H1 (cell line): ENCODE measurements around the gene PLXNA4. TPM values are rescaled to one million over a fixed set of nuclear protein-coding genes. Genes with fewer than 3 reads are reported as not detected.

Experiments used
- CTCF ChIA-PET: fragments of 300-600 bp; sonication (Branson Sonifier 250); formaldehyde crosslinking; loops from one replicate; lab custom pipeline; 2021; ENCODE audit not compliant: partially characterized antibody; lab: Charles Lee
- POLR2A ChIA-PET: fragments of 300-600 bp; sonication (Branson Sonifier 250); formaldehyde crosslinking; loops from one replicate; lab custom pipeline; 2021; ENCODE audit warnings: inconsistent platforms; ENCODE audit not compliant: partially characterized antibody; lab: Charles Lee
- DNase-seq, 2 experiments: peaks; one replicate each; pipeline versions ENCODE4 v3.0.0 to v3.0.0-alpha.2; 2010 to 2022; ENCODE audit warnings: low spot score in 2 of 2, low read depth in 1 of 2, mixed read lengths in 1 of 2
- FAIRE-seq: peaks from 2 replicates; lab custom pipeline; 2011; peaks lifted over from hg19 to GRCh38; lab: Jason Lieb, UNC
- H2AFZ ChIP-seq: 2 replicates; pipeline ENCODE4 v1.8.1; 2012; ENCODE audit warnings: low read length, inconsistent platforms
- H2AK5ac ChIP-seq: 2 replicates; pipeline ENCODE4 v1.6.1; 2013; ENCODE audit warnings: low read depth, low read length
- H2BK120ac ChIP-seq: replicated peaks from 2 replicates; pipeline ENCODE3; 2013; ENCODE audit warnings: low read depth, low read length, inconsistent platforms
- H2BK12ac ChIP-seq: 2 replicates; pipeline ENCODE4 v1.6.1; 2013; ENCODE audit warnings: low read depth, low read length
- H2BK15ac ChIP-seq: 2 replicates; pipeline ENCODE4 v1.6.1; 2013; ENCODE audit warnings: low read length
- H2BK20ac ChIP-seq: 2 replicates; pipeline ENCODE4 v1.6.1; 2013; ENCODE audit warnings: low read length
- H2BK5ac ChIP-seq: 2 replicates; pipeline ENCODE4 v1.6.1; 2013; ENCODE audit warnings: low read depth, low read length
- H3K14ac ChIP-seq: 2 replicates; pipeline ENCODE4 v1.6.1; 2013; ENCODE audit warnings: inconsistent platforms; ENCODE audit not compliant: insufficient read length
- H3K18ac ChIP-seq: 2 replicates; pipeline ENCODE4 v1.6.1; 2013; ENCODE audit warnings: low read length; ENCODE audit errors: extremely low read depth
- H3K23ac ChIP-seq: 2 replicates; pipeline ENCODE4 v1.6.1; 2013; ENCODE audit warnings: inconsistent platforms; ENCODE audit not compliant: insufficient read length
- H3K23me2 ChIP-seq: 2 replicates; pipeline ENCODE4 v1.6.1; 2013; ENCODE audit warnings: low read depth, low read length
- H3K27ac ChIP-seq: 2 replicates; pipeline ENCODE4 v1.6.1; 2011; ENCODE audit warnings: low read depth, low read length, inconsistent platforms
- H3K27me3 ChIP-seq, 4 experiments: replicated peaks in 1 of 4; 1 replicate in 1 of 4; 2 replicates in 3 of 4; pipeline versions ENCODE4 v1.6.1 to v1.8.1; 2011 to 2013; ENCODE audit warnings: low read length in 3 of 4, mild to moderate bottlenecking in 3 of 4, inconsistent platforms in 2 of 4, mixed read lengths in 2 of 4, moderate library complexity in 1 of 4; ENCODE audit not compliant: control insufficient read depth in 3 of 4, insufficient read depth in 3 of 4; ENCODE audit errors: extremely low read depth in 1 of 4
- H3K36me3 ChIP-seq, 4 experiments: 2 replicates each; pipeline versions ENCODE4 v1.6.1 to v1.8.1; 2011 to 2013; ENCODE audit warnings: mild to moderate bottlenecking in 4 of 4, low read length in 3 of 4, moderate library complexity in 2 of 4, control low read depth in 1 of 4, inconsistent platforms in 1 of 4; ENCODE audit not compliant: insufficient read depth in 4 of 4, control insufficient read depth in 2 of 4
- H3K4ac ChIP-seq: replicated peaks from 2 replicates; pipeline ENCODE3; 2013; ENCODE audit warnings: low read length, low read depth, mixed read lengths, inconsistent platforms; ENCODE audit not compliant: insufficient read length
- H3K4me1 ChIP-seq, 4 experiments: replicated peaks in 1 of 4; 1 replicate in 1 of 4; 2 replicates in 3 of 4; pipeline versions ENCODE4 v1.6.1 to v1.8.1; 2011 to 2013; ENCODE audit warnings: low read length in 3 of 4, inconsistent platforms in 2 of 4, mixed read lengths in 1 of 4; ENCODE audit not compliant: insufficient read depth in 4 of 4, control insufficient read depth in 3 of 4
- H3K4me2 ChIP-seq, 2 experiments: 2 replicates each; pipeline versions ENCODE4 v1.6.1 to v1.8.1; 2011 to 2013; ENCODE audit warnings: low read depth in 2 of 2, low read length in 2 of 2, control low read depth in 1 of 2, inconsistent platforms in 1 of 2, mild to moderate bottlenecking in 1 of 2; ENCODE audit not compliant: insufficient read depth in 1 of 2
- H3K4me3 ChIP-seq, 4 experiments: fragments of 200-600, 300-600 bp in 1 of 4; sonication (generic), shearing (Covaris generic), sonication (Bioruptor Twin) in 1 of 4; 2 replicates each; pipeline versions ENCODE4 v1.5.1 to v1.8.1; 2011 to 2016; ENCODE audit warnings: low read length in 4 of 4, low read depth in 3 of 4, control low read depth in 2 of 4, inconsistent platforms in 2 of 4, mild to moderate bottlenecking in 2 of 4, mixed read lengths in 1 of 4, moderate library complexity in 1 of 4; ENCODE audit not compliant: insufficient read depth in 2 of 4; ENCODE audit errors: extremely low read depth in 1 of 4
- H3K56ac ChIP-seq: replicated peaks from 2 replicates; pipeline ENCODE3; 2013; ENCODE audit warnings: low read depth, mild to moderate bottlenecking, mixed read lengths, low read length, inconsistent platforms; ENCODE audit not compliant: insufficient read length
- H3K79me1 ChIP-seq: 2 replicates; pipeline ENCODE4 v1.6.1; 2013; ENCODE audit warnings: low read depth, low read length, control low read depth
- H3K79me2 ChIP-seq, 2 experiments: 2 replicates each; pipeline versions ENCODE4 v1.6.1 to v1.8.1; 2012 to 2013; ENCODE audit warnings: low read length in 2 of 2, mild to moderate bottlenecking in 2 of 2, inconsistent platforms in 1 of 2; ENCODE audit not compliant: insufficient read depth in 2 of 2, control insufficient read depth in 1 of 2
- H3K9ac ChIP-seq, 4 experiments: replicated peaks in 1 of 4; 1 replicate in 1 of 4; 2 replicates in 3 of 4; pipeline versions ENCODE4 v1.6.1 to v1.8.1; 2011 to 2013; ENCODE audit warnings: low read depth in 3 of 4, low read length in 3 of 4, control low read depth in 2 of 4, mild to moderate bottlenecking in 2 of 4, moderate library complexity in 2 of 4, inconsistent platforms in 1 of 4; ENCODE audit errors: extremely low read depth in 1 of 4
- H3K9me3 ChIP-seq, 2 experiments: 2 replicates each; pipeline versions ENCODE4 v1.6.1 to v1.8.1; 2012 to 2013; ENCODE audit warnings: mild to moderate bottlenecking in 2 of 2, moderate library complexity in 2 of 2, control low read depth in 1 of 2, inconsistent platforms in 1 of 2, low read depth in 1 of 2, low read length in 1 of 2, mixed read lengths in 1 of 2; ENCODE audit not compliant: insufficient read depth in 2 of 2
- H4K20me1 ChIP-seq, 2 experiments: replicated peaks in 1 of 2; 2 replicates each; pipeline versions ENCODE3 to v1.8.1; 2011 to 2013; ENCODE audit warnings: inconsistent platforms in 2 of 2, low read length in 2 of 2, mild to moderate bottlenecking in 1 of 2; ENCODE audit not compliant: insufficient read depth in 2 of 2, control insufficient read depth in 1 of 2
- H4K5ac ChIP-seq: 2 replicates; pipeline ENCODE4 v1.6.1; 2013; ENCODE audit warnings: low read length, low read depth, mixed read lengths, inconsistent platforms; ENCODE audit not compliant: insufficient read length
- H4K8ac ChIP-seq: 2 replicates; pipeline ENCODE4 v1.8.0; 2013; ENCODE audit warnings: mild to moderate bottlenecking, moderate library complexity, low read length, inconsistent platforms; ENCODE audit not compliant: insufficient read depth; ENCODE audit errors: extremely low read depth
- H4K91ac ChIP-seq: replicated peaks from 2 replicates; pipeline ENCODE3; 2013; ENCODE audit warnings: low read length, mixed read lengths, inconsistent platforms; ENCODE audit not compliant: insufficient read length
- CHD1 ChIP-seq: IDR thresholded peaks from 2 replicates; pipeline ENCODE4 v1.6.1; 2012; ENCODE audit warnings: low read depth, low read length, improper control_type of control experiment
- CTBP2 ChIP-seq: IDR thresholded peaks from 2 replicates; pipeline ENCODE4 v1.7.0; 2011; ENCODE audit warnings: borderline replicate concordance, mild to moderate bottlenecking, moderate library complexity, mixed read lengths, low read length; ENCODE audit not compliant: insufficient read depth, insufficient read length
- EGR1 ChIP-seq: IDR thresholded peaks from 2 replicates; pipeline ENCODE4 v1.6.1; 2011; ENCODE audit warnings: low read depth, low read length, borderline replicate concordance
- GABPA ChIP-seq: IDR thresholded peaks from 2 replicates; pipeline ENCODE4 v1.6.1; 2011; ENCODE audit warnings: mild to moderate bottlenecking, low read length, moderate library complexity, borderline replicate concordance; ENCODE audit not compliant: insufficient read depth
- KDM4A ChIP-seq: IDR thresholded peaks from one replicate; pipeline ENCODE4 v1.7.1; 2012; ENCODE audit warnings: low read depth, mild to moderate bottlenecking, moderate library complexity, low read length, inconsistent platforms; ENCODE audit not compliant: severe bottlenecking
- MAX ChIP-seq: IDR thresholded peaks from 2 replicates; pipeline ENCODE4 v1.6.1; 2012; ENCODE audit warnings: inconsistent platforms
- POLR2A ChIP-seq, 2 experiments: IDR thresholded peaks; 1 replicate in 1 of 2; 2 replicates in 1 of 2; pipeline ENCODE4 v1.6.1; 2011; ENCODE audit warnings: low read depth in 2 of 2, low read length in 2 of 2, mild to moderate bottlenecking in 2 of 2; ENCODE audit errors: control extremely low read depth in 1 of 2
- RAD21 ChIP-seq, 2 experiments: IDR thresholded peaks in 1 of 2; conservative IDR thresholded peaks in 1 of 2; 2 replicates each; pipeline ENCODE4 v1.6.1; 2011; ENCODE audit warnings: low read depth in 2 of 2, low read length in 2 of 2, improper control_type of control experiment in 1 of 2, inconsistent platforms in 1 of 2, mild to moderate bottlenecking in 1 of 2, moderate library complexity in 1 of 2
- SAP30 ChIP-seq: fragments of 300-600 bp; sonication (generic); IDR thresholded peaks from 2 replicates; pipeline ENCODE4 v1.7.1; 2012; ENCODE audit warnings: low read length, moderate library complexity, mild to moderate bottlenecking, inconsistent platforms; ENCODE audit not compliant: insufficient read depth, insufficient replicate concordance
- SIN3A ChIP-seq, 2 experiments: IDR thresholded peaks in 1 of 2; conservative IDR thresholded peaks in 1 of 2; 2 replicates each; pipeline ENCODE4 v1.6.1; 2011 to 2012; ENCODE audit warnings: low read length in 2 of 2, improper control_type of control experiment in 1 of 2, low read depth in 1 of 2, mild to moderate bottlenecking in 1 of 2
- SP1 ChIP-seq: IDR thresholded peaks from 2 replicates; pipeline ENCODE4 v1.6.1; 2011; ENCODE audit warnings: low read depth, low read length
- SUZ12 ChIP-seq: fragments of 200-600 bp; sonication (generic); IDR thresholded peaks from 2 replicates; pipeline ENCODE4 v1.6.1; 2012; ENCODE audit warnings: mild to moderate bottlenecking, inconsistent platforms, low read length, moderate library complexity, mixed read lengths
- TAF7 ChIP-seq: optimal IDR thresholded peaks from 2 replicates; pipeline ENCODE3; 2011; ENCODE audit warnings: low read depth, mild to moderate bottlenecking, inconsistent platforms, low read length, moderate library complexity, borderline replicate concordance
- WGBS, 2 experiments: shearing (Covaris generic) in 1 of 2; methylation state at CpG; one replicate each; pipeline versions ENCODE4 v1.1.6 to v1.1.7; 2013 to 2015; ENCODE audit warnings: low lambda C conversion rate in 2 of 2, mixed read lengths in 2 of 2, inconsistent platforms in 1 of 2, low coverage in 1 of 2, missing lambda C conversion rate in 1 of 2; ENCODE audit not compliant: insufficient replicate concordance in 2 of 2, insufficient coverage in 1 of 2, insufficient read length in 1 of 2; ENCODE audit errors: extremely low coverage in 1 of 2, missing lambda C conversion rate in 1 of 2; 5-methylcytosine and 5-hydroxymethylcytosine counted together
- polyA plus RNA-seq, 7 experiments: library from polyadenylated mRNA; depleted of rRNA in 3 of 7; stranded (reverse) in 5 of 7; unstranded in 2 of 7; fragments of >200 nt in 5 of 7; fragments of 200-250 nt in 2 of 7; gene quantifications; 1 replicate in 5 of 7; 2 replicates in 1 of 7; 4 replicates in 1 of 7; pipeline versions ENCODE4 v1.2.1 to v1.2.3, GENCODE V29; 2011 to 2013; ENCODE audit warnings: missing spikeins in 2 of 7, mixed read lengths in 2 of 7
- total RNA-seq: library from RNA; stranded (reverse); fragmentation: NEBNext Ultra II Directional; extraction: Animal tissue kit (Norgen Biotek cat#: 25700); gene quantifications from 2 replicates; pipeline ENCODE4 v1.2.1, GENCODE V29; 2021

PLXNA4 gene
- total and polyA plus RNA-seq, 2 of the 8 experiments (the other 6 are each of a cell fraction or from before 2014, with no cell fraction given): 0.76 to 0.79 TPM

GRCh38 chr7:132312531-132313055 is 263.7 kb downstream of the PLXNA4 start:
- CTCF ChIA-PET: interaction anchor here (0.5 to 2.1 kb wide), 2 partner anchors 133 to 268 kb away, joined by 3 to 8 read pairs; no protein-coding TSS in a partner anchor
- no peak for FAIRE-seq
- no peak for TF ChIP-seq RAD21 (IDR thresholded peaks at IDR 0.05 in 1 of 2, conservative IDR thresholded peaks at IDR 0.05 in 1 of 2; ENCODE audit: low read depth in 2 of 2, low read length in 2 of 2)
- no peak for TF ChIP-seq TAF7
- no peak for TF ChIP-seq EGR1
- no peak for TF ChIP-seq SUZ12
- TF ChIP-seq SAP30: no peak
- no peak for TF ChIP-seq GABPA
- TF ChIP-seq CHD1: no peak
- TF ChIP-seq SP1: no peak
- TF ChIP-seq KDM4A: no peak
- TF ChIP-seq POLR2A (IDR thresholded peaks at IDR 0.05; ENCODE audit: control extremely low read depth in 1 of 2, low read depth in 2 of 2, low read length in 2 of 2): no peak
- TF ChIP-seq SIN3A (conservative IDR thresholded peaks at IDR 0.05 in 1 of 2, IDR thresholded peaks at IDR 0.05 in 1 of 2; ENCODE audit: low read depth in 1 of 2, low read length in 2 of 2): no peak
- no peak for TF ChIP-seq MAX
- TF ChIP-seq CTBP2: no peak

More at GRCh38 chr7:132312531-132313055, 263.7 kb downstream of the PLXNA4 start:
- no peak overlapping the region for H3K18ac ChIP-seq
- H2BK5ac ChIP-seq: no peak overlapping the region
- no peak overlapping the region for H2BK12ac ChIP-seq
- H2AFZ ChIP-seq: no peak overlapping the region
- H4K5ac ChIP-seq: no peak overlapping the region
- 86% methylated on average over 4 of the region's 4 CpGs; no CpG with 5 or more reads in 1 of the 2 experiments for WGBS, 2 experiments
- H4K91ac ChIP-seq: no peak overlapping the region
- H3K56ac ChIP-seq: no peak overlapping the region
- H3K27ac ChIP-seq: no peak overlapping the region
- no peaks in the 10 kb centered on the region for H4K20me1 ChIP-seq
- H2BK15ac ChIP-seq: no peak overlapping the region
- peaks cover 9% of the 10 kb centered on the region; the same call in 1 of the 2 replicates for H3K23me2 ChIP-seq
- H3K4ac ChIP-seq: no peak overlapping the region
- H2BK20ac ChIP-seq: no peak overlapping the region
- H3K9me3 ChIP-seq: peaks cover 0 to 2% of the 10 kb centered on the region in 2 experiments; a peak in 2 of 4 replicates
- H3K79me1 ChIP-seq: no peaks in the 10 kb centered on the region
- no peaks in the 10 kb centered on the region for H3K4me1 ChIP-seq
- no peak for DNase-seq
- H3K14ac ChIP-seq: no peak overlapping the region
- no peak overlapping the region for H4K8ac ChIP-seq
- no peaks in the 10 kb centered on the region; a peak in 1 of 7 replicates for H3K27me3 ChIP-seq
- H3K23ac ChIP-seq: no peak overlapping the region
- POLR2A ChIA-PET: no interaction called here
- H3K4me3 ChIP-seq: no peak overlapping the region
- no peak overlapping the region for H2BK120ac ChIP-seq
- no peak overlapping the region for H2AK5ac ChIP-seq
- no peaks in the 10 kb centered on the region for H3K79me2 ChIP-seq
- H3K36me3 ChIP-seq: no peaks in the 10 kb centered on the region
- no peak overlapping the region for H3K9ac ChIP-seq
- H3K4me2 ChIP-seq: no peak overlapping the region
